ENCODE measurements around the gene EPHA6.
A peak's percentile ranks its signal among the peaks of the same experiment; 100 is the strongest.
"Not testable (repeated sequence)": the region's sequence is repeated elsewhere in the genome, so short reads cannot be mapped to it uniquely, and the experiment has no call there.

EPHA6 gene

GRCh38 chr3:97297032-97297431 lies 482.6 kb downstream of the EPHA6 start:
- peak; percentile 54 for DNase-seq

DNA sequence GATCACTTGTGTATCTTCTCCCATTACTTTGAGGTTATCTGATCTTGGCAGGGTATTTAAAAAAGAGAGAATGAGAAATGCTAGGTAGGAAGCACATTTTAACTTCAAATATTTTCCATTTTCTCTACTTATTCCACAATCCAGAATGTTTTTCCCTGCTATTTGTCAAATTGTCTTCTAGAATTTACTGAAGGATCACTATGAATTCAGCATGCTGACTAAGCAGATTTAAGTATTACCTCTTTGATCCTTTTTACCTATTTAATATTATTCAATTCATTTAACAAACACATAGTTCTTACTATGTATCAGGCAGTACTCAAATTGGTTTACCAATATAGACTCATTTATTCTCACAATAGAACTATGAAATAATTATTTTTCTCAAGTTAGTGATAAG lies 486.7 kb downstream of the EPHA6 start:
- DNase-seq, result no peak

DNA sequence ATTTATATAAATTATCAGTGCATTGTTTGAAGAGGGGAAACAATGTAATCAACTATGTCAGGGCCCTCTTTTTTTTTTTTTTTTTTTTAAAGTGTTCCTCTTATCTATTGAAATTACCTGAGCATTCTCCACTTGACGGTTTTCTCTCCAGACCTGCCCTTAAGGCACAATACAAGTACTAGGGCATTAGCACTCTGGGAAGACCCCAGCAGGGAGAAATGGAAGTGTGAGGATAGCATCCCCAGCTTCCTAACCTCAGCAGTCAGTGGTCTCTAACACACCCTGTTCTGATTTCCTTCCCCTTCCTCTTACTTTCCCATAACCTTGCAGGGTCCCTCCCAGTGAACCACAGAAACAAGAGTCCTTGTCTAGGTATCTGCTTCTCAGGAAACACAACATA lies 491.8 kb downstream of the EPHA6 start:
- no peak for DNase-seq

GRCh38 chr3:97338375-97338774 lies 524.0 kb downstream of the EPHA6 start:
- DNase-seq, result no peak

DNA sequence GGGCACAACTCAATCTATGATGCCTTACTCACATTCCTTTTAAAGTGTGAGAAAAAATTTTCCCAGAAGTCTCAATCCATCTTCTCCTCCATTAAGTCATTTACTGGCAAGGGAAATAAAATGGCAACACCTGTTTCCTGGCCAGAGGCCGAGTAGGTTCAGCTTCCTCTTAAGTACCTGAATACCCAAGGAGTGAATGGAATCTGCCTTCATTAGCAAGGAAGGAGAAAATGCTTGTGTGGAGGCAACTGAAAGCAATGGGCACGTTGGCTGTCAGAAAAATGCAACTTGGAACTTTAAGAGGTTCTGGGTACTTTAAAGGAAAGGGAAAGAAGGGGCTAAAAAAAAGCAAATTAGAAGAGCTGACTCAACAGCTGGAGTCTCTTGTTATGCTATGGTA lies 526.5 kb downstream of the EPHA6 start:
- DNase-seq, result peak; percentile 0

DNA sequence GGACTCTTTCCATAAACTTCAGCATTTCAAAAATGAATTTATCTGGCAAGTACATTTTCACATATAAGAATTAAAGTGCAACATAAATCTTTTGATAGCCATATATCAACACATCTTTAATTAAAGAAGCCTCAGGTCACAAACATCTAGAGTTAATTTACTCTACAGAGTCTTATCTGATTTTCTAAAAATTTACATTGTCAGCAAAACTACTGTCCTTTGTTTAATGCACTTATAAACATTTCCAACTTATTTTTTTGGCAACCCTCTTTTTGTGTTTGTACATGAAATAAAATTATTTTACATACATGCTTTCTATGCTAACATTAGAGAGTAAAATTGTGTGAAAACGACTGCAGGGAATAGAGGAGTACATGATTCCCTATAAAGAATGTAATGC lies 533.4 kb downstream of the EPHA6 start:
- no peak for DNase-seq

DNA sequence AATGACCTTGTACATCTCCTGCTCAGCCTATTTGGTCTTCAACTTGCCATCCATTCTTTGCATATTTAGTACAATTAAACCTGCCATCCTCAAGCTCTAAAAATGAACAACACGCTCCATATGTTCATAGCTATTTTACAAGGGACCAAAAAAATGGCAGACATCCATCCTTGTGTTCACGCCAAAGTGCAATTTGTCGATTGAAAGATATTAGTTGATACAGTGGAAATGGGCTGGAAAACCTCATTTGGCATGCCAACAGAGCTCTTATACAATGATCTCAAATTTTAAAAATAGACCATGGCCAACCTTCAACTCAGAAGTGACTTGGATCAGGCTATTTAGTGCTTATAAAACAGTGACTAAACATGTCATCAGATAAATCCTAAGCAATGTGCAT lies 536.6 kb downstream of the EPHA6 start:
- no peak for DNase-seq

- no peak for DNase-seq
These were observed 538.8 kb downstream of the EPHA6 start for GRCh38 chr3:97353176-97353575.

- DNase-seq, result no peak
These were observed 545.6 kb downstream of the EPHA6 start for GRCh38 chr3:97359977-97360376.

DNA sequence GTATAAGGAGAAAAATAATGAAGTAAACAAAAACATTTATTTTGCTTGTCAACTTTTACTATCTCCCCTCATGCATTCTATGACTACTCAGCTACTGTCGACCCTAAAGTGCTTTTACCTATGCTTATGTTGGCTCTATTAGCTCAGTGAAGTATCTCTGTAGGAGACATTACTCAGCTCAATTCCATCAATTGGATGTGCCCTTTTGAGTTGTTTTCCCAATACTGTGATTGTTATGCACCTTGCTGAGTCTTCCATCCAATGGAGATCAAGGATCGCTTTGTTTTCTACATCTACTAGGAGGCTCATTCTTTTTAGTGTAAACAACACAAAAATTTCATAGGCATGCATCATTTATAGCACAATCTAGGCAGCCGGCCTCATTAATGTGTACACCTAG lies 546.4 kb downstream of the EPHA6 start:
- no peak for DNase-seq

- DNase-seq, result no peak
These were observed 570.2 kb downstream of the EPHA6 start for GRCh38 chr3:97384583-97384982.

DNA sequence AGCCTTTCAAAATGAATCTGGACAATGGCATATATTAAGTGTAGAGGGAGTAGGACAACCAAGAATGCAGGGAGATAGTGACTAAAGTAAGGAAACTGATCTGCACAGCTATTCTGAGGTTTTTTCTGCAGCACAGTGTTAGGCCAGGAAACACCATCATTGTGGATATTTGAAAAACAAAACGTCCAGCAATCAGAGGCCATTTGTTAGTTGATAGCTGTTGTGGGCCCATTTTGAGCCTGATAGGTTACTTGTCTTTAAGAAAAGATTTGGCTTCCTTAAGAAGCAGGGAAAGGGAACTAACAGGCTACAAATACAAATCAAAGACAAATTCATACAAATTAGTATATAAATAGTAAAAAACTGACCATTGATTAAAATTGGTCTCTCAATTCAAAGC lies 574.4 kb downstream of the EPHA6 start:
- no peak for DNase-seq

DNA sequence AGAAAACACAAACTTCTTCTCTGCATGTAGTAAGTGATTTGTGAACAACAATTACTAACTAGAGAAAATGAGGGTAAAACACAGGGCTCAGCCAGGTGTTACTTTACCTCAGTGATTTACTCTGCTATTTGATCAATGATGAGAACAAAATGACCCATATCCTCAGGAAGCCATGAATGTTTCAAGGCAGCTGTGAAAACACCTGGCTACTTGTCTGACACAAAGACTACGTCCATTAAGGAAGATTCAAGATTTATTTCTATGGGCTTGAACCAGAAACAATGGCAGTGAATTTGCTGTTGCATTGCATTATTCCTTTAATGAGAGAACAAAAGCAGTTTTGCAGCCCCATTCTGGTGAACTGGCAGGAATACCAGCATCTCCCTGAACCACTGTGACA lies 575.5 kb downstream of the EPHA6 start:
- DNase-seq, result peak; percentile 93

GRCh38 chr3:97391167-97391566 lies 576.8 kb downstream of the EPHA6 start:
- no peak for DNase-seq

DNA sequence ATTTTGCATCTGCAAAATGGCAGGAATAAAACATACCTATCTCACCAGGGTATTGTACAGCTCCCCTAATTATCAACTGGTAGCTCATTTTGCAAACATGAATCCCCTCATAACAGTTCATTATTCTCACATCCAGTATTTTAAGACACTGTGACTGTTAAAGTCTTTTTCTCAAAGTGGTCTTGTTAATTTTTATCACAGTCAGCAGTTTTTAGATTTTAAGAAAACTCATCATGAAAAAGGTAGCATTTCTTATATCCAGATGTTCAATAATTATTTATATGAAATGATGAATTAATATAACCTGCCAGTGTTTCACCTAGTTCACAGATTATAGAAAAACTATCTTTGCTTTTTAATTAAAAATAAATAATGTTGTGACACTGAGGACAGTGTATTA lies 595.2 kb downstream of the EPHA6 start:
- DNase-seq, result peak; percentile 22

GRCh38 chr3:97421565-97421964 lies 607.2 kb downstream of the EPHA6 start:
- no peak for DNase-seq

- no peak for DNase-seq
These were observed 610.6 kb downstream of the EPHA6 start for GRCh38 chr3:97425002-97425401.

- peak; percentile 85 for DNase-seq
These were observed 616.2 kb downstream of the EPHA6 start for GRCh38 chr3:97430601-97431000.

DNA sequence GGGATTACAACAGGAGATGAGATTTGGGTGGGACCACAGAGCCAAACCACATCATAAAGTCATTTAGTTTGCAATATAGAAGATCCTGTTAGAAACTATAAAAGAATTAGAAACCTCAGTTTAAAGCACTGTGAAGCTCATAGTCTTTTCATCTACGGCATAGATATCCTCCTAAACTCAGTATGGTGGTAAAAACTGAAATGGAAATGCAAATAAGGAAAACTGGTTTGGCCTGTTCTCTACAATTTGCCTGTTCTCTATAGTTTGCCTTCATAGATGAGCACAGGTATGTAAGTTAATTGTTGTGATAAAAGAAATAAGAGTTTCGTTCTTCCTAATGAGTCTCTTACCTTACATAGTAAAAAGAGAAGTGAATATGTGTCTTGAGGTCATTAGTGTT lies 618.5 kb downstream of the EPHA6 start:
- no peak for DNase-seq

- DNase-seq, result no peak
These were observed 623.7 kb downstream of the EPHA6 start for GRCh38 chr3:97438131-97438530.

DNA sequence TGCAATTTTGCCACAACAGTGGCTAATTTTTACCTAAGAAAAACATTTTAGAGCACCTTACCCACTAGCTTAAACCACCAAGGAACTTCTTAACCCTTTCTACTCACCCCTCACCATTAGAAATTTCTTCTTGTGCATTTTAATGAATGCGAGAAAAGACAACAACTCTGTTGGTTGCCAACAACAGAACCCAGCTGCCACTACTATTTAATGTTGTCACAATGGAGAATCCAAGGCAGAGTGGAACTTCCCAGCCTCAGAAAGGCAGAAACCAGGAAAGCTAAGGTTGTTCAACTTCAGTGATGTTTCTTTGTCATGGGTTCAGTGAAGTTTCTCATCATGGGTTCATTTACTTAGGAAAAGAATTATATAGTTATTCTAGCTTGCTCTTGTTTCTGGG lies 625.0 kb downstream of the EPHA6 start:
- no peak for DNase-seq

DNA sequence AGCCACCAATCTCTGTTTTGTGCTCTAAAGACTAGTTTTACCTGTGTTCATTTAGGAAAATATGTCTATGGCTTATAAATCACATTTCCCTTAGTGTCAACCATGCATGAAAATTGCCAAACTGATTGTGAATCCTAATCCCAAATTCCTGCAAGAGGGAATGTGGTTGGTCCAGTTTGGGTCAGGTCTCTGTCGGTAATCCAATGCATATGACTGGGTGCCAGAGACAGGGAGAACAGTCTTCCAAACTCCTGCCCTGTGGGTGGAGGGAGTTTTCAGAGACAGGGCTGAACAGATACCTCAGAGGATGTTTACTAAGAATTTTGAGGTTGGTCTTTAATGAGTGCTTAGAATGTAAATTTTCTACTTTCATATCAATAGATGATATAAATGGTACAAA lies 649.6 kb downstream of the EPHA6 start:
- no peak for DNase-seq

DNA sequence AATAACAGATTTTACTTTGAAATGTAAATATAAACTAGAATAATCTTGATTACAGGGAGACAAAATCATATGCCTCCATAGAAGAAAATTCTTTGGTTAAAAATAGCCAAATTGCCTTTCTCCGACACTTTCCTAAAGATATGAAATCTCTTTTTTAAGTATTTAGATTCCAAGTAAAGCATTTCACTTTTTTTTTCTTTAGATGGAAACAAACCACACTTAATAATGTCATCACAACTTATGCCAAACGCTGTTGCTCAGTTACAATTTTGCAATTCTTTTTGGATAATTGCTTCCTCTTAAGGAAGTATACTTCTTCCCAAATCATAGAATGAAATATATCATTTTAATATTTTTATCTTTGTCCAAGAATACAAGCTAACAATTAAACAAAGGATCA lies 656.1 kb downstream of the EPHA6 start:
- DNase-seq, result no peak

- no peak for DNase-seq
These were observed 665.3 kb downstream of the EPHA6 start for GRCh38 chr3:97479740-97480139.

DNA sequence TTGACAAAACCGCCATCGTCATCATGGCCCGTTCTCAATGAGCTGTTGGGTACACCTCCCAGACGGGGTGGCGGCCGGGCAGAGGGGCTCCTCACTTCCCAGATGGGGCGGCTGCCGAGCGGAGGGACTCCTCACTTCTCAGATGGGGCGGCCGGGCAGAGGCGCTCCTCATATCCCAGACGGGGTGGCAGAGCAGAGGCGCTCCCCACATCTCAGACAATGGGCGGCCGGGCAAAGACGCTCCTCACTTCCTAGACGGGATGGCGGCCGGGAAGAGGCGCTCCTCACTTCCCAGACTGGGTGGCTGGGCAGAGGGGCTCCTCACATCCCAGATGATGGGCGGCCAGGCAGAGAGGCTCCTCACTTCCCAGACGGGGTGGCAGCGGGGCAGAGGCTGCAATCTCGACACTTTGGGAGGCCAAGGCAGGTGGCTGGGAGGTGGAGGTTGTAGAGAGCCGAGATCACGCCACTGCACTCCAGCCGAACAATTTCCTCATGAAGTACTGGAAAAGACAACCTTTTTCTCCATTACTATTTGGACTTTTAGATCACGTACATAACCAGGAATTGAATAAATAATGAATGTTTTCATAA lies 666.4 kb downstream of the EPHA6 start:
- DNase-seq, result not testable (repeated sequence)

DNA sequence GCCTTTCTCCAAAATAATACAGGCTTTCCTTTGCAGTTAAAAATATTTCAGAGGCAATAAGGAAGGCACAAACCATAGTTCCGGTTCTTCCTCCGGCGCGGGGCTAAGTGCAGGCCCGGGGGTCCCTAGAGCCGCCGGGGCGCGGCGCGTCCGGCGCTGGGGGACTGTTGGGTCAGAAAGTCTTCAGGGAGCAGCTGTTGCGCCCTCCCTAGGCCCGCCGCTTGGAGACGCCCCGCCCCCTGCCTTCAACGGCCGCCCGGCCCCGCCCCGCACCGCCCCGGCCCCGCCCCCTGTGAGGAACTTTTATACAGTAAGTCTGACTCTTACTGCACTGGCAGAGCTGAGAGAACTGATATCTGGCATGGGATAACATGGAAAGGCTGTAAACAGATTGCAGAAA lies 667.0 kb downstream of the EPHA6 start:
- DNase-seq, result no peak

Measured in NCI-H69 (cell line).